Measurements from ENCODE around the gene PHRF1.
A peak's percentile ranks its signal among the peaks of the same experiment; 100 is the strongest.

Gene PHRF1

GRCh38 chr11:612201-612960 is 36.1 kb downstream of the PHRF1 start:
- DNase-seq (ENCODE audit: low read depth, low spot score): no peak
- ChIA-PET CTCF (no interaction called here), POLR2A (interaction anchor here (0.7 kb wide), 1 partner anchor 11 kb away, joined by 3 read pairs; no protein-coding TSS in a partner anchor)
- H3K4me3 ChIP-seq (ENCODE audit: low read depth, low read length): no peak overlapping the region
- peak; percentile 5 for TF ChIP-seq CTCF (IDR thresholded peaks at IDR 0.05; ENCODE audit: insufficient read depth, low read length, missing control alignments)

- CTCF ChIA-PET: no interaction called here
- POLR2A ChIA-PET: no interaction called here
- TF ChIP-seq CTCF (IDR thresholded peaks at IDR 0.05; ENCODE audit: insufficient read depth, low read length, missing control alignments): no peak
- no peak overlapping the region for H3K4me3 ChIP-seq (ENCODE audit: low read depth, low read length)
- DNase-seq (ENCODE audit: low read depth, low spot score): no peak
Measured at GRCh38 chr11:612961-613300, 36.7 kb downstream of the PHRF1 start.

- CTCF ChIA-PET: interaction anchor here (1.3 kb wide), 1 partner anchor 110 kb away, joined by 6 read pairs; no protein-coding TSS in a partner anchor
- no peak for TF ChIP-seq CTCF (IDR thresholded peaks at IDR 0.05; ENCODE audit: insufficient read depth, low read length, missing control alignments)
- no peak overlapping the region for H3K4me3 ChIP-seq (ENCODE audit: low read depth, low read length)
- POLR2A ChIA-PET: no interaction called here
- DNase-seq (ENCODE audit: low read depth, low spot score): no peak
Measured at GRCh38 chr11:613369-613968, 37.2 kb downstream of the PHRF1 start.

- CTCF ChIA-PET: interaction anchor here (1.3 kb wide), 1 partner anchor 109 kb away, joined by 6 read pairs; no protein-coding TSS in a partner anchor
- POLR2A ChIA-PET: no interaction called here
Measured at GRCh38 chr11:614021-614622, 37.9 kb downstream of the PHRF1 start.

GRCh38 chr11:614623-615503 is 38.6 kb downstream of the PHRF1 start:
- no peak for DNase-seq (ENCODE audit: low read depth, low spot score)
- TF ChIP-seq CTCF (IDR thresholded peaks at IDR 0.05; ENCODE audit: insufficient read depth, low read length, missing control alignments): no peak
- ChIA-PET POLR2A (no interaction called here), CTCF (interaction anchor here (1.3 kb wide), 1 partner anchor 108 kb away, joined by 6 read pairs; no protein-coding TSS in a partner anchor)
- H3K4me3 ChIP-seq (ENCODE audit: low read depth, low read length): peak overlapping the region; percentile 77

More at GRCh38 chr11:614021-614622, 37.9 kb downstream of the PHRF1 start:
- no peak for DNase-seq (ENCODE audit: low read depth, low spot score)
- H3K4me3 ChIP-seq (ENCODE audit: low read depth, low read length): no peak overlapping the region
- no peak for TF ChIP-seq CTCF (IDR thresholded peaks at IDR 0.05; ENCODE audit: insufficient read depth, low read length, missing control alignments)
